ENCODE measurements around the gene SYP.

DNA sequence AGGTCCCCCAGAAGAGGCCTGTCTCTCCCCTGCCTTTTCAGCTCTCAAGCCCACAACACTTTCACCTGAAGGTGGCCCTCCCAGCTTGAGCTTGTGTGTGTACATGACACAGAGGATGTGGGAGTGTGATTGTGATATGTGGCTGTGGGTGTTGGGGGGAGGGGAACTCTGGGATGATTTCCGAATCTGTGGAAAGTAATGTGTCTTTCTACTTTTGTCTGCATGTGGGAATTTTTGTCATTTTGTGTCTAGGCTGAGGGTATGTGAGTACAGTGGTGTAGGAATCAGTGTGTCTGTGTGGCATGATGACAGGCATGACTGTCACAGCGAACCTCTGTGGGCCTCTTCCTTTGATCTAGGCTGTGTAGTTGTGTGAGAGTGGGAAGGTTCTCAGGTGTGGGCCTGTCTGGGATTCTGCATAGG is 6.4 kb downstream of the SYP start:
- TF ChIP-seq TAF1 (conservative IDR thresholded peaks at IDR 0.05) = no peak
- no peak for TF ChIP-seq YY1 (IDR thresholded peaks at IDR 0.05)
- TF ChIP-seq, protein P1, sequence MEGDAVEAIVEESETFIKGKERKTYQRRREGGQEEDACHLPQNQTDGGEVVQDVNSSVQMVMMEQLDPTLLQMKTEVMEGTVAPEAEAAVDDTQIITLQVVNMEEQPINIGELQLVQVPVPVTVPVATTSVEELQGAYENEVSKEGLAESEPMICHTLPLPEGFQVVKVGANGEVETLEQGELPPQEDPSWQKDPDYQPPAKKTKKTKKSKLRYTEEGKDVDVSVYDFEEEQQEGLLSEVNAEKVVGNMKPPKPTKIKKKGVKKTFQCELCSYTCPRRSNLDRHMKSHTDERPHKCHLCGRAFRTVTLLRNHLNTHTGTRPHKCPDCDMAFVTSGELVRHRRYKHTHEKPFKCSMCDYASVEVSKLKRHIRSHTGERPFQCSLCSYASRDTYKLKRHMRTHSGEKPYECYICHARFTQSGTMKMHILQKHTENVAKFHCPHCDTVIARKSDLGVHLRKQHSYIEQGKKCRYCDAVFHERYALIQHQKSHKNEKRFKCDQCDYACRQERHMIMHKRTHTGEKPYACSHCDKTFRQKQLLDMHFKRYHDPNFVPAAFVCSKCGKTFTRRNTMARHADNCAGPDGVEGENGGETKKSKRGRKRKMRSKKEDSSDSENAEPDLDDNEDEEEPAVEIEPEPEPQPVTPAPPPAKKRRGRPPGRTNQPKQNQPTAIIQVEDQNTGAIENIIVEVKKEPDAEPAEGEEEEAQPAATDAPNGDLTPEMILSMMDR (IDR thresholded peaks at IDR 0.05; ENCODE audit: low read depth, low read length, missing input control) = no peak
- TF ChIP-seq, protein P2, sequence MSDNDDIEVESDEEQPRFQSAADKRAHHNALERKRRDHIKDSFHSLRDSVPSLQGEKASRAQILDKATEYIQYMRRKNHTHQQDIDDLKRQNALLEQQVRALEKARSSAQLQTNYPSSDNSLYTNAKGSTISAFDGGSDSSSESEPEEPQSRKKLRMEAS (IDR thresholded peaks at IDR 0.05) = no peak
- TF ChIP-seq, protein P3, sequence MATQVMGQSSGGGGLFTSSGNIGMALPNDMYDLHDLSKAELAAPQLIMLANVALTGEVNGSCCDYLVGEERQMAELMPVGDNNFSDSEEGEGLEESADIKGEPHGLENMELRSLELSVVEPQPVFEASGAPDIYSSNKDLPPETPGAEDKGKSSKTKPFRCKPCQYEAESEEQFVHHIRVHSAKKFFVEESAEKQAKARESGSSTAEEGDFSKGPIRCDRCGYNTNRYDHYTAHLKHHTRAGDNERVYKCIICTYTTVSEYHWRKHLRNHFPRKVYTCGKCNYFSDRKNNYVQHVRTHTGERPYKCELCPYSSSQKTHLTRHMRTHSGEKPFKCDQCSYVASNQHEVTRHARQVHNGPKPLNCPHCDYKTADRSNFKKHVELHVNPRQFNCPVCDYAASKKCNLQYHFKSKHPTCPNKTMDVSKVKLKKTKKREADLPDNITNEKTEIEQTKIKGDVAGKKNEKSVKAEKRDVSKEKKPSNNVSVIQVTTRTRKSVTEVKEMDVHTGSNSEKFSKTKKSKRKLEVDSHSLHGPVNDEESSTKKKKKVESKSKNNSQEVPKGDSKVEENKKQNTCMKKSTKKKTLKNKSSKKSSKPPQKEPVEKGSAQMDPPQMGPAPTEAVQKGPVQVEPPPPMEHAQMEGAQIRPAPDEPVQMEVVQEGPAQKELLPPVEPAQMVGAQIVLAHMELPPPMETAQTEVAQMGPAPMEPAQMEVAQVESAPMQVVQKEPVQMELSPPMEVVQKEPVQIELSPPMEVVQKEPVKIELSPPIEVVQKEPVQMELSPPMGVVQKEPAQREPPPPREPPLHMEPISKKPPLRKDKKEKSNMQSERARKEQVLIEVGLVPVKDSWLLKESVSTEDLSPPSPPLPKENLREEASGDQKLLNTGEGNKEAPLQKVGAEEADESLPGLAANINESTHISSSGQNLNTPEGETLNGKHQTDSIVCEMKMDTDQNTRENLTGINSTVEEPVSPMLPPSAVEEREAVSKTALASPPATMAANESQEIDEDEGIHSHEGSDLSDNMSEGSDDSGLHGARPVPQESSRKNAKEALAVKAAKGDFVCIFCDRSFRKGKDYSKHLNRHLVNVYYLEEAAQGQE (IDR thresholded peaks at IDR 0.05) = no peak
- TF ChIP-seq RXRA (IDR thresholded peaks at IDR 0.05) = no peak
- TF ChIP-seq JUND (IDR thresholded peaks at IDR 0.05) = no peak
